Muscle of back (tissue), 13 donors: ENCODE data around the gene ASPA. TPM values are rescaled to one million over a fixed set of nuclear protein-coding genes. Genes with fewer than 3 reads are reported as not detected.
"Not testable (repeated sequence)": the region's sequence is repeated elsewhere in the genome, so short reads cannot be mapped to it uniquely, and the experiment has no call there.

Experiments
- DNase-seq, 3 donors: peaks; one replicate each; pipeline versions ENCODE4 v3.0.0 to v3.0.0-alpha.2; 2013
- long read RNA-seq, 9 donors: transcript quantifications; one replicate each; lab custom pipeline, GENCODE V29; 2026
- polyA plus RNA-seq, 10 donors: library from polyadenylated mRNA; unstranded; fragments of 120-200 nt; gene quantifications; one replicate each; pipeline ENCODE4 v1.2.1, GENCODE V29; 2013; ENCODE audit not compliant: insufficient read length in 10 of 10

The ASPA gene
- 1 to 10 TPM; 2.6 to 6.7 (median 4.1) TPM for polyA plus RNA-seq
- long read RNA-seq, donor 1, full-length matches to known transcripts, result 1 of 1 reads
- long read RNA-seq, donor 1, partial matches to known transcripts, result 0 of 1 reads
- long read RNA-seq, donor 1, other reads (novel, unspliced or antisense), result 0 of 1 reads
- long read RNA-seq, donor 2, result 0 reads
- long read RNA-seq, donor 3, result 0 reads
- long read RNA-seq, donor 4, result 0 reads
- long read RNA-seq, donor 5, result 0 reads
- long read RNA-seq, donor 6, result 0 reads
- long read RNA-seq, donor 7, result 0 reads
- long read RNA-seq, donor 8, result 0 reads
- long read RNA-seq, donor 9, result 0 reads

GRCh38 chr17:3475812-3476610 is at the start of gene ASPA:
TSS of gene ASPA (plus strand) at chr17:3475997. CDS start at chr17:3476160, 163 bp downstream.
- DNase-seq, result peak; percentile 23 to 66 (median 24)

- peak in 1 of 3 donors; percentile 5 for DNase-seq
Observed at GRCh38 chr17:3433215-3433614, 42.6 kb upstream of the ASPA start.

- no peak for DNase-seq
Observed at GRCh38 chr17:3433741-3434140, 42.1 kb upstream of the ASPA start, which contains the start of gene OR1E2. TSS of gene OR1E2 (minus strand) at chr17:3433841. CDS start at chr17:3433841, 0 bp downstream.

GRCh38 chr17:3438368-3438767 is 37.4 kb upstream of the ASPA start:
- DNase-seq, result no peak

GRCh38 chr17:3440451-3440850 is 35.3 kb upstream of the ASPA start:
- DNase-seq, result no peak

- no peak for DNase-seq
Observed at GRCh38 chr17:3447625-3448024, 28.2 kb upstream of the ASPA start.

- DNase-seq, result peak in 2 of 3 donors; percentile 0 to 10
Observed at GRCh38 chr17:3448059-3448665, 27.6 kb upstream of the ASPA start.

- DNase-seq, result not testable (repeated sequence)
Observed at GRCh38 chr17:3466355-3466754, 9.4 kb upstream of the ASPA start.

- DNase-seq, result no peak
Observed at GRCh38 chr17:3469529-3469928, 6.3 kb upstream of the ASPA start.

GRCh38 chr17:3471599-3471998 is 4.2 kb upstream of the ASPA start, which contains the start of gene SPATA22:
TSS of gene SPATA22 (minus strand) at chr17:3471819. CDS start at chr17:3469325, 2,494 bp downstream.
- no peak for DNase-seq

GRCh38 chr17:3472137-3472536 is 3.7 kb upstream of the ASPA start:
- DNase-seq, result no peak

GRCh38 chr17:3474212-3474611 is 1.6 kb upstream of the ASPA start:
- peak; percentile 10 to 62 (median 24) for DNase-seq

GRCh38 chr17:3475251-3475685 is 529 bp upstream of the ASPA start:
- peak; percentile 20 to 72 (median 25) for DNase-seq

GRCh38 chr17:3479988-3480387 is 4.2 kb downstream of the ASPA start:
- DNase-seq, result no peak

- DNase-seq, result no peak
Observed at GRCh38 chr17:3482852-3483251, 7.1 kb downstream of the ASPA start.

- DNase-seq, result no peak
Observed at GRCh38 chr17:3485481-3486068, 9.8 kb downstream of the ASPA start.

- DNase-seq, result no peak
Observed at GRCh38 chr17:3497101-3497500, 21.3 kb downstream of the ASPA start.

- peak in 1 of 3 donors; percentile 26 for DNase-seq
Observed at GRCh38 chr17:3501344-3501743, 25.5 kb downstream of the ASPA start.

GRCh38 chr17:3502466-3502865 is 26.7 kb downstream of the ASPA start:
- peak in 2 of 3 donors; percentile 16 to 26 for DNase-seq

- DNase-seq, result peak; percentile 33 to 61 (median 50)
Observed at GRCh38 chr17:3503285-3503684, 27.5 kb downstream of the ASPA start.

- DNase-seq, result no peak
Observed at GRCh38 chr17:3505008-3505407, 29.2 kb downstream of the ASPA start.

- DNase-seq, result no peak
Observed at GRCh38 chr17:3506054-3506453, 30.3 kb downstream of the ASPA start.
